Adipocyte (in vitro differentiated cells): ENCODE data around the gene ASAP3.

Experiments used
- DNase-seq: peaks from one replicate; pipeline ENCODE4 v3.0.0-alpha.2; 2015; ENCODE audit warnings: low read depth
- H3K27me3 ChIP-seq: replicated peaks from 2 replicates; pipeline ENCODE4 v1.7.0; 2013; ENCODE audit warnings: mild to moderate bottlenecking, low read length, moderate library complexity; ENCODE audit not compliant: control insufficient read depth, insufficient read depth
- H3K36me3 ChIP-seq: 2 replicates; pipeline ENCODE4 v1.7.0; 2013; ENCODE audit warnings: low read length, mild to moderate bottlenecking, moderate library complexity; ENCODE audit not compliant: control insufficient read depth, insufficient read depth, severe bottlenecking
- H3K4me1 ChIP-seq: 2 replicates; pipeline ENCODE4 v1.7.0; 2013; ENCODE audit warnings: mild to moderate bottlenecking, low read length, moderate library complexity; ENCODE audit not compliant: control insufficient read depth, insufficient read depth
- H3K4me3 ChIP-seq: 2 replicates; pipeline ENCODE4 v1.7.0; 2013; ENCODE audit warnings: mild to moderate bottlenecking, low read length, moderate library complexity
- H3K9ac ChIP-seq: 2 replicates; pipeline ENCODE4 v1.7.0; 2013; ENCODE audit warnings: mild to moderate bottlenecking, low read length, moderate library complexity
- H3K9me3 ChIP-seq: 2 replicates; pipeline ENCODE4 v1.7.0; 2013; ENCODE audit warnings: mild to moderate bottlenecking, low read length, moderate library complexity; ENCODE audit not compliant: control insufficient read depth

The ASAP3 gene

DNA sequence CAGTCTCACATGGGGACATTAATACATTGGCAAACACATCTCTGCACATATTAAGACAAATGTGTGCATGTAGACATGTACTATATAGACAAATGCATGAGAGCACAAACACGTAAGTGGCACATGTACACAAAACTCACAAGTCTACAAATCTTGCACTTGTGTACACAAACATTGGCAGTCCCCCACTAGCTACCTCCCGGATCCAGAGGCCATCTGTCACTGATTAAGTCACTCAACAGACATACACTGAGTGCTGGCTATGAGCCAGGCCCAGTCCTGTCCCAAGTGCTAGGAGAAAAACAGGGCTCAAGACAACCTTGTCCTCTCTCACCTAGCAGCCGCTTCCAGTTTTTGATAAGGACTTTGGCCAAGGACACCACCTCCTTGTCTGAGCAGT lies 66.4 kb downstream of the ASAP3 start:
- H3K9ac ChIP-seq: no peak overlapping the region
- peaks cover 7% of the 10 kb centered on the region for H3K36me3 ChIP-seq
- H3K27me3 ChIP-seq: no peaks in the 10 kb centered on the region
- peak; percentile 39 for DNase-seq
- H3K4me1 ChIP-seq: peaks cover 23% of the 10 kb centered on the region
- H3K4me3 ChIP-seq: no peak overlapping the region
- no peaks in the 10 kb centered on the region for H3K9me3 ChIP-seq

GRCh38 chr1:23416964-23417363 lies 67.0 kb downstream of the ASAP3 start:
- Histone ChIP-seq H3K36me3 (peaks cover 7% of the 10 kb centered on the region), H3K4me3 (no peak overlapping the region), H3K9ac (no peak overlapping the region), H3K4me1 (peaks cover 19% of the 10 kb centered on the region), H3K27me3 (no peaks in the 10 kb centered on the region), H3K9me3 (no peaks in the 10 kb centered on the region)
- DNase-seq: no peak

DNA sequence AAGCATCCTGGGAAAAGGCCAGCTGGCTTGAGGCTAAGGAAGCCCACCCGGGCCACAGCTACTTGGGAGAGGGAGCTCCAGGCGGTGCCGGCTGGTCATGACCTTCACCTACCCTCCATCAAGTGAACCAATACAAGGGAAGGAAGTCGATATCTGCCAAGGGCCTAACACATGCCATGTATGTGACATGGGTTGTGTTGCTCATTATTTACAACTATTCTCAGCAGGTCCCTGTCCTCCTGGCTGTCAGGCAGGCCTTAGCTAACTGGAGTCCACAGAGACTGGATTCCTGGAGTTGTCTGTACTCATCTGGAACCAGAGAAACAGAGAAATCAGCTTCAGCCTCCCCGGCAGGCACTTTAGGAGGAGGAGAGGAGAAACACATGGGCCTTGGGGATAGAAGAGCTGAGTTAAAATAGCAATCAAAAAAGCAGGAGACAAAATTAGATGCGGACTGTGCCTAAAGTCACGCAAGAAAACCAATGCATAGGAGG lies 75.1 kb downstream of the ASAP3 start:
- peaks cover 6% of the 10 kb centered on the region for H3K36me3 ChIP-seq
- no peaks in the 10 kb centered on the region for H3K27me3 ChIP-seq
- DNase-seq: no peak
- H3K4me3 ChIP-seq: no peak overlapping the region
- H3K9me3 ChIP-seq: no peaks in the 10 kb centered on the region
- peaks cover 24% of the 10 kb centered on the region for H3K4me1 ChIP-seq
- H3K9ac ChIP-seq: no peak overlapping the region

DNA sequence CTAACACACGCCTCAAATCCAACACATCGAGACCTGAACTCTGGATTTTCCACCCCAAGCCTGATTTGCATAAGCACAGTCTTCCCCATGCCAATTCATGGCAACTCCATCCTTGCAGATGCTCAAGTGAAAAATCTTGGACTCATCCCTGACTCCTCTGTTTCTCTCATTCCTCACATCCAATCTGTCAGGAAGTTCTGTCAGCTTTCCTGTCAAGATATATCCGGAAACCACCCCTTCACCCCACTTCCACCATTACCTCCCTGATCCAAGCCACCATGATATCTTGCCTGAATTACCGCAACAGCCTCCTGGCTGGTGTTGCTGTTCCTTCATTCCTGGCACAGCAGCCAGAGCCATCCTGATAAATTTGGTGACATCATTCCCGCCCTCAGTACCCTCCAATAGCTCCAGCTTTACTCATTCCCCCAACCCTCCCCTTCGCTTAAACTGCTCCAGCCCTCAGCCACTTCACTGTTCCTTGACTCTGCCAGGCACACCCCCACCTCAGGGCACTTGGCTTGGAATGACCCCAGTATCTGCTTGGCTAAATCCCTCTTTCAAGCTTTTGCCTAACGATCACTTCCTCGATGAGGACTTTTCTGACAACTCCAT lies 76.9 kb downstream of the ASAP3 start:
- Histone ChIP-seq H3K4me1 (peaks cover 38% of the 10 kb centered on the region), H3K4me3 (no peak overlapping the region), H3K27me3 (no peaks in the 10 kb centered on the region)

DNA sequence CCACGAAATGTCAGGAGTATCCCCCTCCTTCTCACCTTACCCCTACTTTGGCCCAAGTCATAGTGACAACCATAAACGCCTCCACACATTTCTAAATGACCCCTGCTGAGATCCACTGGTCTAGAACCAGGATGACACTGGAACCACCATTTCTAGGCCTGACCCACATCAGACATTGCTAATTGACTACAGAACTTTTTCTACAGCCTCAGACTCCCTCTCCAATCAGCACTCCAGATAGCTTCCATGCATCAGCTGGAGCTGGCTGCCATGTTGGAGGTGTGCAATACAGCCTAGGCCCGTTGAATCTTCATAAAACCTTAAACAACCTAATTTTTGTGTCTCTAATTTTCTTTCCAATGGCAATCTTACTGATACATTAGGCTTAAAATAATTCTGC lies 78.0 kb downstream of the ASAP3 start:
- no peak overlapping the region for H3K9ac ChIP-seq
- peaks cover 34% of the 10 kb centered on the region for H3K4me1 ChIP-seq
- H3K27me3 ChIP-seq: no peaks in the 10 kb centered on the region
- peaks cover 6% of the 10 kb centered on the region for H3K36me3 ChIP-seq
- H3K4me3 ChIP-seq: no peak overlapping the region
- no peaks in the 10 kb centered on the region for H3K9me3 ChIP-seq
- no peak for DNase-seq

More for the DNA sequence above, 76.9 kb downstream of the ASAP3 start:
- no peak for DNase-seq
- Histone ChIP-seq H3K9ac (no peak overlapping the region), H3K9me3 (no peaks in the 10 kb centered on the region), H3K36me3 (peaks cover 6% of the 10 kb centered on the region)

DNA sequence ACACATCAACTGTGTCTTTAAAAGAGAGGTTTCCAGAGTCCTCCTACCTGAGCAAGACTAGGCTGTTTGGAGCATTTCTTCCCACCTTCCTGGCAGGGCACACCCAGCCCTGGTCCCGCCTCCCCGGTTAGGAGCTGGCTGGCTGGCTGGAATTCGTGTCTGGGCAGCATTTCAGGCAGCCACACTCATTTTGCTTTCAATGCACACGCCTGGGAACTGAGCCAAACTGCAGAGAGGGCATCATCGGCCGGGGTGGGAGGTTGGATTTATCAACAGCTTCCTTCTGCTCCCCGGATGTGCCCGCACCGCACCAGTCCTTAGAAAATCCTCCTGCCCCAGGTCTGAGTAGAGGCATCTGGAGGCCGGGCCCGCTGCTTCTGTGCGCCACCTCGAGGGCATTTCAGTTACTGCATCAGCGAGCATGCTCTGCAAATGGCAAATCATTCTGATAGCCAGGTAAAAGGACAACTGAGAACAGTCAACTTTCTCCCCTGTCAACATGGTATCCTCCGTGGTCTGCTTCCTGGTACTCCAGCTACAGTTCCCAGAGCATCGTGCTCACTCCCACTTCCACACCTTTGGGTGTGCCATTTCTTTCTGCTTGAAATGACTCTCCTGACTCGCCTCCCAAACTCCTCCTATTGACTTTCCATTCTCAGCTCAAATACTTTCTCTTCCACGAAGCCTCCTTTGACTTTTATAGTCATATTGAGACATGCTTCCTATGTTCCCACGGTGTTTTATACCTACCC lies 80.1 kb downstream of the ASAP3 start:
- Histone ChIP-seq H3K9ac (peak overlapping the region; percentile 48), H3K36me3 (peaks cover 6% of the 10 kb centered on the region), H3K9me3 (no peaks in the 10 kb centered on the region), H3K4me1 (peaks cover 46% of the 10 kb centered on the region), H3K4me3 (no peak overlapping the region), H3K27me3 (no peaks in the 10 kb centered on the region)
- DNase-seq: peak; percentile 92

DNA sequence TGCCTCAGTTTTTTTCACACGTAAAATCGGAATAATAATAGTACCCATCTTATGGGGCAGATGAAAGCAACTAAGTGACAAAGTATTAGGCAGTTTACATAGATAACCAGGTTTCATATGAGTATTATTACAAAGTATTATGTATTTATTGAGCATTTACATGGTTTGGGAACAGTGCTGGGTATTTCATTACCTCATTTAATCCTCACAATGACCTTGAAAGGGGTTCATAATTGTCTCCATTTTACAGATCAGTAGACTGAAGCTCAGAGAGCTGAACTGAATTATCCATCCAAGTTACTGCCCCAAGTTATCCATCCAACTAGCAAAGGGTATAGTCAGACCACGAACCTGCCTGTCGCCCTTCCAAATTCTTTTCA lies 80.6 kb downstream of the ASAP3 start:
- no peaks in the 10 kb centered on the region for H3K27me3 ChIP-seq
- H3K4me1 ChIP-seq: peaks cover 46% of the 10 kb centered on the region
- peaks cover 2% of the 10 kb centered on the region for H3K36me3 ChIP-seq
- no peak for DNase-seq
- H3K9me3 ChIP-seq: no peaks in the 10 kb centered on the region
- H3K9ac ChIP-seq: peak overlapping the region; percentile 48
- H3K4me3 ChIP-seq: no peak overlapping the region

GRCh38 chr1:23403038-23403336 lies 81.0 kb downstream of the ASAP3 start:
- peak; percentile 82 for DNase-seq
- Histone ChIP-seq H3K9ac (peak overlapping the region; percentile 48), H3K36me3 (no peaks in the 10 kb centered on the region), H3K4me1 (peaks cover 46% of the 10 kb centered on the region), H3K4me3 (no peak overlapping the region), H3K27me3 (no peaks in the 10 kb centered on the region), H3K9me3 (no peaks in the 10 kb centered on the region)

DNA sequence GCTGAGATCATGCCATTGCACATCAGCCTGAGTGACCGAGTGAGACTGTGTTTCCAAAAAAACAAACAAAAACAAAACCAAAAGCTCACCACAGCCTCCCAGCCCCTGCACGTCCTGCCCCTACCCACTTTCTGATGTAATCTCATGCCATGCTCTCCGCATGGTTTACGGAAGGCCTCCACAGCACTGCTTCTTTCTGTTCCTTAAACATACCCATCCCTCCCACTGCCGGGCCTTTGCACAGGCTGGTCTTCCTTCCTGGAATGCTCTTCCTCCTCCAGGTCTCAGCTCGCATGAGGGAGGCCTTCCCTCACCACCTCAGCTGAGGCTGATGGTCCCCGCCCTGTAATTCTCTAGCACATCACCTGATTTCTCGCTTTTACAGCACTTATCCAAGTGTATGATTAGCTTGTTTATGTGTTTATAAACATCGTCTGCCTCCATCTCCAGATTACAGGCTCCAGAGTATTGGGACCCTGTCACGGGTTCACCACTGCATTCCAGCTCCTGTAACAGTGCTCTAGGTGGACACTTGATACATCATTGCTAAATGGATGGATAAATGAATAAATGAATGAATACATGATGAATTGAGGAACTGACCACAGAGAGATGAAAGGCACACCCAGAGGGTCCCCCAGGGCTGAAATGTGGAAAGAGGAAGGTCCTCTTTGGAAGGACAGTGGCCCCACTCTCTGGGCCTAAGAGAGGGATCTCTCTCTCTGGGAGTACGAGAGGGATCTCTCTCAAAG lies 81.5 kb downstream of the ASAP3 start:
- H3K9ac ChIP-seq: no peak overlapping the region
- no peaks in the 10 kb centered on the region for H3K27me3 ChIP-seq
- DNase-seq: peak; percentile 12

GRCh38 chr1:23401313-23401712 lies 82.7 kb downstream of the ASAP3 start:
- Histone ChIP-seq H3K4me1 (peaks cover 47% of the 10 kb centered on the region), H3K36me3 (peaks cover 5% of the 10 kb centered on the region)
- peak; percentile 2 for DNase-seq

More for the DNA sequence above, 81.5 kb downstream of the ASAP3 start:
- no peaks in the 10 kb centered on the region for H3K9me3 ChIP-seq
- H3K36me3 ChIP-seq: peaks cover 3% of the 10 kb centered on the region
- H3K4me1 ChIP-seq: peaks cover 46% of the 10 kb centered on the region
- no peak overlapping the region for H3K4me3 ChIP-seq

GRCh38 chr1:23400324-23401114 lies 83.5 kb downstream of the ASAP3 start:
- H3K4me1 ChIP-seq: peaks cover 55% of the 10 kb centered on the region
- peak; percentile 44 for DNase-seq
- H3K9me3 ChIP-seq: no peaks in the 10 kb centered on the region
- no peak overlapping the region for H3K4me3 ChIP-seq
- H3K9ac ChIP-seq: peak overlapping the region; percentile 27
- H3K27me3 ChIP-seq: no peaks in the 10 kb centered on the region
- H3K36me3 ChIP-seq: peaks cover 5% of the 10 kb centered on the region

More at GRCh38 chr1:23401313-23401712, 82.7 kb downstream of the ASAP3 start:
- Histone ChIP-seq H3K9ac (peak overlapping the region; percentile 27), H3K4me3 (no peak overlapping the region), H3K27me3 (no peaks in the 10 kb centered on the region), H3K9me3 (no peaks in the 10 kb centered on the region)
